HepG2 (cell line): ENCODE data around the gene RBM15B. TPM values are rescaled to one million over a fixed set of nuclear protein-coding genes. Genes with fewer than 3 reads are reported as not detected.

Source experiments
- ATAC-seq: fragments of 200-7000 bp; cut with Tn5 transposase; 3 replicates; pipeline ENCODE4 v1.9.1; 2020; ENCODE audit warnings: mild to moderate bottlenecking, moderate library complexity
- BruUV-seq: library from RNA; stranded (reverse); fragments of 400-500 nt; replicated peaks from 2 replicates; lab custom pipeline; 2021; lab: Mats Ljungman, UMichigan
- CTCF ChIA-PET: fragments of 300-600 bp; formaldehyde crosslinking; extraction: SDS; loops from one replicate; lab custom pipeline; 2021; ENCODE audit warnings: low total read pairs, inconsistent platforms, low intra/inter-chr PET ratio; lab: Yijun Ruan, JAX
- POLR2A ChIA-PET: fragments of 350-600 bp; sonication (Branson Sonifier 250); formaldehyde crosslinking; loops from one replicate; lab custom pipeline; 2020; ENCODE audit warnings: antibody characterized with exemption, inconsistent platforms; lab: Yijun Ruan, JAX
- DNase-seq: peaks from one replicate; pipeline ENCODE4 v3.0.0-alpha.2; 2015; ENCODE audit warnings: low spot score
- FAIRE-seq: peaks from 3 replicates; lab custom pipeline; 2011; peaks lifted over from hg19 to GRCh38; lab: Jason Lieb, UNC
- H2AFZ ChIP-seq: one replicate; pipeline ENCODE4 v1.6.1; 2011; ENCODE audit warnings: low read length, inconsistent platforms
- H3K27ac ChIP-seq: fragments of 300-600 bp; 3 replicates; pipeline ENCODE4 v1.8.0; 2011; ENCODE audit warnings: mixed run types, mild to moderate bottlenecking, mixed read lengths, low read length, inconsistent platforms; ENCODE audit not compliant: insufficient read depth; ENCODE audit errors: extremely low read length
- H3K27me3 ChIP-seq, 2 experiments: fragments of 200-600 bp in 1 of 2; 2 replicates in 1 of 2; 3 replicates in 1 of 2; pipeline versions ENCODE4 v1.6.0 to v1.8.0; 2011; ENCODE audit warnings: low read length in 2 of 2, mild to moderate bottlenecking in 2 of 2, moderate library complexity in 2 of 2, inconsistent platforms in 1 of 2; ENCODE audit not compliant: insufficient read depth in 2 of 2, control insufficient read depth in 1 of 2
- H3K36me3 ChIP-seq, 2 experiments: fragments of 200-600 bp in 1 of 2; replicated peaks in 1 of 2; 2 replicates in 1 of 2; 3 replicates in 1 of 2; pipeline versions ENCODE4 v1.5.1 to v1.8.0; 2011; ENCODE audit warnings: low read length in 2 of 2, inconsistent platforms in 1 of 2; ENCODE audit not compliant: insufficient read depth in 2 of 2, control insufficient read depth in 1 of 2
- H3K4me1 ChIP-seq: 2 replicates; pipeline ENCODE4 v1.5.1; 2012; ENCODE audit warnings: low read length, inconsistent platforms; ENCODE audit not compliant: insufficient read depth
- H3K4me2 ChIP-seq: 2 replicates; pipeline ENCODE4 v1.6.0; 2011; ENCODE audit warnings: low read depth, low read length, inconsistent platforms
- H3K4me3 ChIP-seq, 3 experiments: fragments of 200-600 bp in 1 of 3; sonication (generic), shearing (Covaris generic) in 1 of 3; replicated peaks in 1 of 3; 2 replicates each; pipeline ENCODE4 v1.5.1; 2011 to 2016; ENCODE audit warnings: low read length in 3 of 3, inconsistent platforms in 2 of 3, low read depth in 2 of 3, mild to moderate bottlenecking in 2 of 3, control low read depth in 1 of 3, mixed read lengths in 1 of 3; ENCODE audit not compliant: insufficient read depth in 1 of 3
- H3K79me2 ChIP-seq: one replicate; pipeline ENCODE4 v1.6.1; 2011; ENCODE audit warnings: low read length, inconsistent platforms; ENCODE audit not compliant: insufficient read depth
- H3K9ac ChIP-seq: 2 replicates; pipeline ENCODE4 v1.6.0; 2011; ENCODE audit warnings: mild to moderate bottlenecking, low read depth, low read length, inconsistent platforms; ENCODE audit not compliant: insufficient read depth
- H3K9me3 ChIP-seq: 2 replicates; pipeline ENCODE4 v1.5.1; 2012; ENCODE audit warnings: mild to moderate bottlenecking, low read length
- H4K20me1 ChIP-seq: 2 replicates; pipeline ENCODE4 v1.6.0; 2011; ENCODE audit warnings: inconsistent platforms, mild to moderate bottlenecking, low read length, moderate library complexity; ENCODE audit not compliant: insufficient read depth
- ARID5B ChIP-seq: IDR thresholded peaks from 2 replicates; pipeline ENCODE4 v1.4.0; 2020; ENCODE audit warnings: mild to moderate bottlenecking, missing genetic modification reagents
- DDIT3 ChIP-seq: sonication (generic); formaldehyde crosslinking; IDR thresholded peaks from 2 replicates; pipeline ENCODE4 v1.4.0; 2020; ENCODE audit warnings: mild to moderate bottlenecking, missing genetic modification reagents
- KLF12 ChIP-seq: sonication (generic); formaldehyde crosslinking; IDR thresholded peaks from 2 replicates; pipeline ENCODE4 v1.4.0; 2020; ENCODE audit warnings: missing genetic modification reagents, borderline replicate concordance
- NPAS2 ChIP-seq: sonication (generic); formaldehyde crosslinking; IDR thresholded peaks from 2 replicates; pipeline ENCODE4 v1.8.0; 2022; ENCODE audit warnings: mild to moderate bottlenecking, missing genetic modification reagents, borderline replicate concordance
- PAWR ChIP-seq: sonication (generic); formaldehyde crosslinking; IDR thresholded peaks from 2 replicates; pipeline ENCODE4 v1.4.0; 2020; ENCODE audit warnings: missing genetic modification reagents, mild to moderate bottlenecking, borderline replicate concordance
- ZNF282 ChIP-seq: fragments of 450-650 bp; IDR thresholded peaks from 2 replicates; pipeline ENCODE4 v1.6.1; 2018; ENCODE audit not compliant: partially characterized antibody
- ZNF704 ChIP-seq: sonication (generic); formaldehyde crosslinking; IDR thresholded peaks from 2 replicates; pipeline ENCODE4 v1.8.1; 2023; ENCODE audit warnings: mild to moderate bottlenecking, inconsistent platforms, moderate library complexity, missing genetic modification reagents, borderline replicate concordance
- WGBS: methylation state at CpG from one replicate; pipeline ENCODE4 v1.1.6; 2017; ENCODE audit warnings: low lambda C conversion rate; 5-methylcytosine and 5-hydroxymethylcytosine counted together
- in situ Hi-C: cut with HindIII; loops from 2 replicates; pipeline ENCODE4 v1.10.0; 2017; ENCODE audit warnings: low pct_unique_long_range_greater_than_20kb; ENCODE audit not compliant: extremely low pct_ligation_motif_present
- intact Hi-C: fragments of 100-400 bp; cut with micrococcal nuclease; formaldehyde crosslinking; loops from one replicate; pipeline ENCODE4 v1.10.0; 2022; ENCODE audit not compliant: unreplicated experiment
- polyA plus RNA-seq, 8 experiments: library from polyadenylated mRNA; depleted of rRNA in 3 of 8; stranded (reverse) in 7 of 8; unstranded in 1 of 8; fragments of >200 nt; fragmentation: Illumina TruSeq in 4 of 8; extraction: Trizol in 4 of 8; gene quantifications; 2 replicates each; pipeline versions ENCODE4 v1.2.1 to v1.2.3, GENCODE V29; 2011 to 2016; ENCODE audit warnings: low read depth in 4 of 8, missing spikeins in 1 of 8, mixed read lengths in 1 of 8; ENCODE audit not compliant: insufficient read depth in 1 of 8
- total RNA-seq, 5 experiments: library from RNA; depleted of rRNA; stranded (reverse); fragments of >200 nt; fragmentation: Illumina TruSeq; extraction: Trizol; gene quantifications; 2 replicates each; pipeline ENCODE4 v1.2.3, GENCODE V29; 2016; ENCODE audit warnings: low read depth in 1 of 5
- TF ChIP-seq, protein P1 (sequence below): sonication (generic); formaldehyde crosslinking; IDR thresholded peaks from 2 replicates; pipeline ENCODE4 v1.5.0; 2020; ENCODE audit warnings: missing genetic modification reagents, mild to moderate bottlenecking, borderline replicate concordance
- TF ChIP-seq, protein P2 (sequence below): sonication (generic); formaldehyde crosslinking; IDR thresholded peaks from 2 replicates; pipeline ENCODE4 v1.4.0; 2020; ENCODE audit warnings: missing genetic modification reagents

Gene RBM15B
- total and polyA plus RNA-seq, 2 of the 13 experiments (the other 11 are each of a cell fraction or from before 2014, with no cell fraction given) = 8.2 to 19.3 TPM

DNA sequence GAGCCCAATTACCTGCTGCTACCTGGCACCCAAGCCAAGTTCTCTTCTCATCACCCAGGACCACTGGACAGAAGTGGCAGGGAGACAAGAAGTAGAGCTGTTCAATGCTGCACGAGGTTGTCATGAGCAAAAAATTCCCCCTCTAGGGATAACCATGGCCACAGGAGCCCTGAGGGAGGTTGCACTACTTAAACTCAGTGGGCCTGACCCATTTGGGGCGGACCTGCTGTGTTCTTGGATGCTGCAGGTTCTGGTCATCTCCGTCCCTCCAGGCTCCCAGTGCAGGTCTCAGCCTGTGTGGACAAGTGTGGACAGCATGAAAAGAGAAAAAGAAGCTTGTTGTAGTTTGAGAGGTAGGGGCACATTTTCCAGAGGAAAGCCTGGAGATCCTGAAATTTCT is 32.1 kb upstream of the RBM15B start:
- H3K27me3 ChIP-seq = peaks cover 2 to 25% of the 10 kb centered on the region in 2 experiments; a peak in 4 of 5 replicates
- in situ Hi-C loops = no loop called here
- no peak overlapping the region for H3K4me2 ChIP-seq
- ChIA-PET POLR2A (no interaction called here), CTCF (no interaction called here)
- no peak overlapping the region for H3K4me3 ChIP-seq
- no TSS peak for BruUV-seq
- H3K4me1 ChIP-seq = no peaks in the 10 kb centered on the region
- H3K27ac ChIP-seq = no peak overlapping the region
- H3K9me3 ChIP-seq = no peaks in the 10 kb centered on the region
- TF ChIP-seq DDIT3 (no peak), ZNF704 (no peak), NPAS2 (CRISPR knock-in tag) (no peak), ARID5B (CRISPR knock-in tag) (no peak), KLF12 (CRISPR knock-in tag) (no peak), PAWR (CRISPR knock-in tag) (no peak), ZNF282 (no peak)
- TF ChIP-seq, protein P1, sequence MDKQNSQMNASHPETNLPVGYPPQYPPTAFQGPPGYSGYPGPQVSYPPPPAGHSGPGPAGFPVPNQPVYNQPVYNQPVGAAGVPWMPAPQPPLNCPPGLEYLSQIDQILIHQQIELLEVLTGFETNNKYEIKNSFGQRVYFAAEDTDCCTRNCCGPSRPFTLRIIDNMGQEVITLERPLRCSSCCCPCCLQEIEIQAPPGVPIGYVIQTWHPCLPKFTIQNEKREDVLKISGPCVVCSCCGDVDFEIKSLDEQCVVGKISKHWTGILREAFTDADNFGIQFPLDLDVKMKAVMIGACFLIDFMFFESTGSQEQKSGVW (CRISPR knock-in tag) = no peak
- TF ChIP-seq, protein P2, sequence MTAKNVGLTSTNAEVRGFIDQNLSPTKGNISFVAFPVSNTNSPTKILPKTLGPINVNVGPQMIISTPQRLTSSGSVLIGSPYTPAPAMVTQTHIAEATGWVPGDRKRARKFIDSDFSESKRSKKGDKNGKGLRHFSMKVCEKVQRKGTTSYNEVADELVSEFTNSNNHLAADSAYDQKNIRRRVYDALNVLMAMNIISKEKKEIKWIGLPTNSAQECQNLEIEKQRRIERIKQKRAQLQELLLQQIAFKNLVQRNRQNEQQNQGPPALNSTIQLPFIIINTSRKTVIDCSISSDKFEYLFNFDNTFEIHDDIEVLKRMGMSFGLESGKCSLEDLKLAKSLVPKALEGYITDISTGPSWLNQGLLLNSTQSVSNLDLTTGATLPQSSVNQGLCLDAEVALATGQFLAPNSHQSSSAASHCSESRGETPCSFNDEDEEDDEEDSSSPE (CRISPR knock-in tag) = no peak
- ATAC-seq (no peak), FAIRE-seq (no peak), DNase-seq (no peak)
- intact Hi-C loops = no loop called here
- H3K9ac ChIP-seq = no peak overlapping the region
- 7% methylated on average over 3 of the region's 3 CpGs for WGBS
- no peak overlapping the region for H2AFZ ChIP-seq
- H3K36me3 ChIP-seq = no peaks in the 10 kb centered on the region
- H3K79me2 ChIP-seq = no peaks in the 10 kb centered on the region
- H4K20me1 ChIP-seq = no peaks in the 10 kb centered on the region
